HUDEP-2 (cell line): Measurements from ENCODE around the gene CABCOCO1.
"Not testable (repeated sequence)": the region's sequence is repeated elsewhere in the genome, so short reads cannot be mapped to it uniquely, and the experiment has no call there.

Experiments used
- DNase-seq, 76 experiments: peaks; one replicate each; lab custom pipeline; 2025; ENCODE audit not compliant: unreplicated experiment in 76 of 76; lab: John Stamatoyannopoulos, UW

CABCOCO1 gene

DNA sequence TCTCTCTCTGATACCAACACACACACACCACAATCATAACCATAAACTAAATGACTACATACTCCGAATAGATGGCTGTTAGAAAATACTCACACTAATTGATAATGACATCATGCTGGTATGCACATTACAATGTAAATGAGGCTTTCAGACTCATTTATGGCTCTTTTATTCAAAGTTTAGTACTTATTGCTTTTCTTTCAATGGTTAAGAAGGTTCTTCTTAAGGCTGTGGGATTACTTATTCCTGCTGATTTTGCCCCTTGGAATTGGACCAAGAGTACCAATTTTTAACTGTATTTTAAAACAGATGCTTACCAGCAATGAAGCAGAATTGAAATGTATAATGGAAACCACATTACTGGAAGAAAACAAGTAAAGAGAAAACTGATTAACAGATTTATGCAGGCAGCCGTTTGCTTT, 20.6 kb upstream of the CABCOCO1 start:
- no peak for DNase-seq

DNA sequence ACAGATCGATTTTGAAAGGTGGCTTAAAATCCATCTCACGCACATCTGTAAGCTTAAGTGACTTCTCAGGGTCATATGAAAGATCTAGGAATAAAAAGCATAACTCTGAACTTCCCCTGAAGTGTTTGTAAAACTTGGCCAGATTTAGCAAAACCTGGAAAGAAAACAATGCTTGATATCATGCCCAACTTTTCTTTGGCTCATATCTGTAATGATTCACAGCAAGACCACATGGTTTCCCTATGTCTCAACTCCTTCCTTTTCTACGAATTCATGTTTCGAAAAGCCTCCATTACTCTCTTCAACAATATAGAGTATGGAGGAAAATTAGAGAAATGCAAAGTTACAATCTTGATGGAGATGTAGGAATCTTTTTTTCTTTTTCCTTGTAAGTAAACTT, 20.1 kb upstream of the CABCOCO1 start:
- no peak for DNase-seq

DNA sequence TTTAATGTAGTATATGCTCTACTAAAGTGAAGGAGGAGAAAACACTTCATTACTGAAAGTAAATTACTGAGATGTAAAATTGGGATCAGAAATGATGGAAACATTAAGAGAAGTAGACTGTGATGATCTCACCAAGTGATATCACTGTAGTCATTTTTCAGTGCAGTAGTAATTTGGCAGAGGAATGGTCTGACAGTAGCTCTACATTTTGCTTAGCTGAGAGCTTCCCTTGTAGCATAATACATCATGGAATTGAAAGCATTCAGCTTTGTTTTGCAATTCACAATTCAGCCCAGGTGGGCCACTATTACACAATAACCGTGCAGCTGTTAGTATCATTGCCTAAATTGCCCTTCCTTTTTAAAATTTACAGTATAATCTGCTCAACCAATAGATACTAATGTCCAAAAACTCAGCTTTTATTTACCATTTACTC, 19.4 kb upstream of the CABCOCO1 start:
- DNase-seq = no peak

DNA sequence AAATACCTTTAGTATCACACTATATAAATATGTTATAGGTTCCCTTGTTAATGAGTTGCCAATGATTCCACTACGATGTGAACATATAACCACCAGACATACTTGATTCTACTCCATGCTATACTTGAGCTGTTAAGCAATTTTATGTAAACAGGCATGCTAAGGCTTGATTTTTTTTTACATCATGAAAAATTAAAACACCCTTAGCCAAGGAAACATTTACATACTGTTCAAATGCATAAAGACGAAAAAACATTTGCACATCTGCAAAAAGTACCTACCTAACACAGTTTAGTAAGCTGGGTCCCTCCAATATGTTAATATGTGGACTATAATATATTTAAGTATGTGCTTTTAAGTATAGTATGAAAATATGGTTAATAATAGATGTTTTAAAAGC, 9.0 kb upstream of the CABCOCO1 start:
- no peak for DNase-seq

DNA sequence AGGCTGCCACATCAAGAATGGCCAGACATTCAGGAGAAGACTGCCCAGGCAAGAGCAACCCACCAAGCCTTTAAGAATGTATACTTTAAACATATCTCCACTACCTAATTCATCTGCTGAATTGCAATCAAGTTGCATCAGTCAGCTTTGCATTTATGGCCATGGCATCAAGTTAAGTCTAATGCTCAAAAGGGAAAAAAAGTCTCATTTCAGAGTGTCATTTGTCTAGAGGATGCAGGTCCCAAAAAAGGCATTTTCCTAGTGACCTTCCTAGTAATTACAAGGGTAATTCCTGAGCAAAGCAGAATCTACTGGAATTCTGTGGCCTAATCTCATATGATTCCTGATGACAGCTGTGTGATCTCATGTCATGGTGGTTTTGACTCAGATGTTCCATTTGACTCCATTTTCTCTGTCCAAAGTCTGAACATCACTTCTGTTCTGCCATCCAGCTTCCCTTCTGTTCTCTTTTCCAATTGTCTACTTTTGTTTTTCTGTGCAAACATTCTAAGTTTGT, 7.3 kb upstream of the CABCOCO1 start:
- no peak for DNase-seq

DNA sequence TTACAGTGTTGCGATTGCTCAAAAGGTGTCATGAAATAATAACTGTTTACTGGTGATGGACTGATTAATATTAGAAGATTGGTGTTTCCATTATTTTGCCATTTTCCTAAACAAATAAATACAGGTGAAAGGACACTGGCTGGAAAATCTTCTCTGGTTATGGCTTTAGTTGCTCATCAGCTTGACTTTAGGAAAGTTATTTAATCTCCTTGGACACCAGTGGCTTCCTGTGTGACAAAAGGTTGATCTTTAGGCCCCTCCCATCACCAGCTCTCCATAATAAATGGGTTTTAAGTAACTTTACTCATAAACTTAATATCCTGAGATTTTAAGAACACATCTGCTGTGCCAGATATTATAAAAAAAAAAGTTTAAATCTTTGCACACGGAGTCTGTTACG, 737 bp downstream of the CABCOCO1 start:
- no peak for DNase-seq

DNA sequence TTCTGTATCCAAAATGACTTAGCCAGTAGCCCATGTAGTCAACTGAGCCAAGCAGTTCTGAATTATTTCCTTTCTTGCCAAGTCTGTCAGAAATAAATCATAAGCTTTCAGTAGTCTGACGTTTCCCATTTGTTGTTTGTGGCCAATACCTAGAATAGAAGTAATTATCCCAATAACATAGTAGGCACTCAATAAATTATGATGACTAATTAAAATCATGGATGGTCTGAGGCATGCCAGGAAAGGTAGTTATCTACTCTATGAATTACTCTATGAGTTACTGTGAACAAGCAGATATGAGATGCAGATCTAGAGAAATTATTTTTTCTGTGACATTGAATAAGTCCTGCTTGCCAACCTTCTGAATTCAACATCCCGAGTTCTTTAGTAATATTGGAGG, 2.3 kb downstream of the CABCOCO1 start:
- no peak for DNase-seq

DNA sequence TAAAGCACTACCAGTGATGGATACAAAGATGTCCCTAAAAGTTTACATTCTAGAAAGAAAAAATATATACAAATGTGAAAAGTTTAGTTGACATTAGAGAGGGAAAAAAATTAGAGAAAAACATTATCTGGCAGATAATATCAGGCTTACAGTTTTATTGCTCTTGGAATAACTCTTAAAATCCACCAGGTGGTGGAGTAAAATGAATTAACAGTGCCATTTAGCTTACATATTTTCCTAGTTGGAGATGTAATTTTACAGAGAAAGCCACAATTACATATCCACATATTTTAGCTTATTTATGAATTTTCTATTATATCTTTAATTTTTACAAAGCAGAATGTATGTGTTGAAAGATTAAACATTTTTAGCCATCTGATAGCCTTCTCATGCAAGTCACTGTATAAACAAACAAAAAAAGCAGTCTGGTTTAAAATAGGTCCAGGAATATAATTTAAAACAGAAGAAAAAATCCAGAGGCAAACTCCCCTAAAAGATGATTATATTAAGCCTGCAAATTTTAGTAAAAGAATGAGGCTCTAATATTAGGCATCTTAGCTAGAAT, 6.5 kb downstream of the CABCOCO1 start:
- no peak for DNase-seq

DNA sequence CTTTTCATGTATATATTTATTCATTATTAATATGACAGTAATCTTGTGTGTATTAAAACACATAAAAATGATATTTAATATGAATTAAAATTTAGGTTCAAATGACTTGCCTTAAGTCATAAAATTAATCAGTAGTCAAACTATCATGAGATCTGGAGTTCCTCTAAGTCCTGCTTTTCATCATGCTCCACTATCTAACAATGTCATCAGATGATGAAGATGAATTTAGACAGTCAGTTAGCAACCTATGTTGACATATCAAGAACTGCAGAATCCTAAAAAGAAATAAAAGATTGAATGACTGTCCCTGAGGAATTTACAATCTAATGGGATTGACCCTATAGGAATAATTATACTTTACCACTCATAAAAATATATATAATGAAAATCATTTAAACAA, 7.1 kb downstream of the CABCOCO1 start:
- no peak for DNase-seq

DNA sequence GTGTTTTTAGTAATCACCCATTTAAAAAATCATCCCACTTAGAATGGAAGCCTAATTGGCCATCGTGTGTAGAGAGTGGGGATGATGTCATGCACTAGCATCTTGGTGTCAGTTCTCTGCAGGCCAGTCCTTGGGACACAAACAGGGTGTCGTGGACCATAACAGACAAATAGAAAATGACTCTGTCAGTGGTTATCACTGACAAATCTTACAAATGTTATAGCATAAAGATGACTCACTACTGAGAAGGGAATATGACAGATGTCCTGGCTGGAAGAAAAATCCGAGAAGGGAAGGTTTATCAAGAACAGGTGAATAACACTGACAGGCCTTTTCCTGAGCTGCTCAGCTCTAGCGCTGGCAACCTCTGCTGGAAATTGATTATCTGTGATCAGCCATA, 10.6 kb downstream of the CABCOCO1 start:
- no peak for DNase-seq

DNA sequence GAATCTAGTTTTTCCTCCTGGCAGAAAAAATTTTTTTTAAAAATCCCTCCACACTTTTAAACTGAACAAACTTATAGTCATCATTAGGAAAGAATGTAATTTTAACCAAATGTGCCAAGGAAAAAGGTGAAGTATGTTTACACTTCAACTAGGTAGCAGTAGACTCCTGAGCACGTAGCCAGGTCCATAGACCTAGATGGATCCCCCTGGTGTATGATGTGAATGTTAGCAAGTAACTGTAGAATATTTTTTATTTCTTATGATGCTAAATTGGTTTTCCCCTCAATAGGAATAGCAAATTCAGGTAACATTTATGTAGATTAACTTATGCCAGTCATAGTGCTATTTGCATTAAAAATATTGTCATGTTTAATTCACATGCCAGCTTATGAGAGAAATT, 19.6 kb downstream of the CABCOCO1 start:
- no peak for DNase-seq

DNA sequence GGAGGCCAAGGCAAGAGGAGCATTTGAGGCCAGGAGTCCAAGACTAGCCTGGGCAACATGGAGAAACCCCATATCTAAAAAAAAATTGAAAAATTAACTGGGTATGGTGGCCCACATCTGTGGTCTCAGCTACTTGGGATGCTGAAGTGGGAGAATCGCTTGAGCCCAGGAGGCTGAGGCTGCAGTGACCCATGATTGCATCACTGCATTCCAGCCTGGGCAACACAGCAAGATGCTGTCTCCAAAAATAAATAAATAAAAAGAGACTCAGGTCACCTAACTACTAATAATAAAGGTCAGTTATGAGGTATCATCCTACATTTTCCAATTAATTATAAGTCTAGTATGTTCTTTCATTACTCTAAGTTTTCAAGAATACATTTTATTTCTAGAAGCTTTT, 20.6 kb downstream of the CABCOCO1 start:
- DNase-seq = no peak

DNA sequence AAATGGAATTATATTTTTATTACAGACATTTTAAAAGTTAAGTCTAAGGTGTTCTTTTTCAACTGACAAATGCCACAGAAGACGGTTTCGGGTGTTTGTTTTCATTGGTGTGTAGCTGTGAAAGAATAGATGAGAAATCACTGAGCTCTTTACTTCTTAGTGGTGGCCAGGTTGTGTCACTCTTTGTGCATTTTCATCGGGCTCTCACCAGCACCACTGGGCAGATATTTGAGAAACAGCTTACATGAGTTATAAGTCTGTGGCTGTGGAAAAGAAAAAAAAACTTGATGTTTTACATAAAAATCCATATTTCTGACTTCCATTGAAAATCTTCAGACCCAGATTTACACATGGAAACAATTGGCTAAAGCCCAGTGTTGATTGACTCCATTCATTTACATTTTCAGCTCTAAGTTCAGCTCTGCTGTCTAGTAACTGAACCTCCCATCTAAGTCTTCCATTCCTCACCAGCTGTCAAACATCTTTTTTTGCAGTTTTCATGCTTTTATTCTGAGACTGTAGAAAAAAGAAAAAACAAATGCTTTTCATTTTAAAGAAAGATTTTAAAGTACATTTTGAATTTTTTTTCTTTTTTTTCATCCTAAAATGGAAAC, 22.3 kb downstream of the CABCOCO1 start:
- no peak for DNase-seq

DNA sequence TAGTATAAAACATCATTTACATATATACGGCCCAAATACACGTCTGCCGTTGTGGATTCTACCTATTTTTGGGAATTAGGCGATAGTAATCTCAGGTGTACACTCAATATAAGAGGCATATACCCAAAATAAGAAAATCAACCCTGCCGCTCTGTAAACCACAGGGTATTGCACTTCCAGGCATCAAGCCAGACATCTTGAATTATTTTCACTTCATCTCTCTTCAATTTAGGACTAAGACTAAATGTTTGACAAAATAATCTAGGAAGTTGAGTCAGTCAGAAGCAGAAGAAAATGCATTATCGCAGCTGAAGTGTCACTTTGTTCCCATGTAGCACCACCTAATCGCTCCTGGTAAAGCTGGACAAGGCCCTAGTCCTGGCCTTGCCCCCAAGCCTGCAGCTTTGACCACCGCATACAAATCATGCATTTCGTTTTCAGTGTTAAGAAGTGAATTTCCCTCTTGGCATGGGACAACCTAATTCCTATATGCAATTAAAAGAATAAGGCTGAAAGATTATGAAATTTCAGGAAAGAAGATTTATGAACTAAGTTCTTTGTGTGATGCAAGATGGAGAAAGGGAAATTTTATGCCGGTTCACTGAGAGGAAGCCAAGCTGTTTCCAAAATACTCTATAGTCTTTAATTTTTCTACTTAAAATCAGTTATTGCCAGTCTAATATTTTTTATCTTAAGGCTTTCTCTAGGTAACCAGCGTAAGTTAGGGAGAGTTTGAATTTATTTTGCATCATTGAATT, 26.0 kb downstream of the CABCOCO1 start:
- no peak for DNase-seq

DNA sequence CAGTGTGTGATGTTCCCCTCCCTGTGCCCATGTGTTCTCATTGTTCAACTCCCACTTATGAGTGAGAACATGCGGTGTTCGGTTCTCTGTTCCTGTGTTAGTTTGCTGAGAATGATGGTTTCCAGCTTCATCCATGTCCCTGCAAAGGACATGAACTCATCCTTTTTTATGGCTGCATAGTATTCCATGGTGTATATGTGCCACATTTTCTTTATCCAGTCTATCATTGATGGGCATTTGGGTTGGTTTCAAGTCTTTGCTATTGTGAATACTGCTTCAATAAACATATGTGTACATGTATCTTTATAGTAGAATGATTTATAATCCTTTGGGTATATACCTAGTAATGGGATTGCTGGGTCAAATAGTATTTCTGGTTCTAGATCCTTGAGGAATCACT, 28.9 kb downstream of the CABCOCO1 start:
- DNase-seq = not testable (repeated sequence)

DNA sequence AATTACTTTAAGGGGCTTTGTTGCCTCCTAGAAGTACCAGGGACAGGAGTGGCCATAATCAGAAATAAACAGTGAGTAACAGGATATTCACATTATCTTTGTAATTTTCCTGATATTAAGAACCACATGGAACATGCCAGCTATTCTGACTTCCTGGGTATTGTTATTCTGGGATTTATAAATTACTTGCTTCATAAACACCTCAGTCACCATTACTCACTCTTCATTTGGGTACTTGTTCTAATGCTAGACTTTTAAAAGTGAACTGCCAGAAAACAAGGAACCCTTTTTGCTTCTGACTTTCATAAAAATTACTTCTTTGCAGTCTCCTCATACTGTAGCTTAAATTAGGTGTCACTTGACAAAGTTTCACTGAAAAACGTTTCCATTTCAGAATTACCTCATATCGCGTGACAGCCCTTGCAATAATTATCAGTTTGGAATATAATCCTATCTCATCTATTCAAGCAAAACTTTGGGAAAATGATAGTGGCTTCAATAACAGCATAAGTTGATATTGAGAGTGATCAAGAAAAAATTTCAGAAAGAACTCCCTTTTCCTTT, 29.8 kb downstream of the CABCOCO1 start:
- no peak for DNase-seq

DNA sequence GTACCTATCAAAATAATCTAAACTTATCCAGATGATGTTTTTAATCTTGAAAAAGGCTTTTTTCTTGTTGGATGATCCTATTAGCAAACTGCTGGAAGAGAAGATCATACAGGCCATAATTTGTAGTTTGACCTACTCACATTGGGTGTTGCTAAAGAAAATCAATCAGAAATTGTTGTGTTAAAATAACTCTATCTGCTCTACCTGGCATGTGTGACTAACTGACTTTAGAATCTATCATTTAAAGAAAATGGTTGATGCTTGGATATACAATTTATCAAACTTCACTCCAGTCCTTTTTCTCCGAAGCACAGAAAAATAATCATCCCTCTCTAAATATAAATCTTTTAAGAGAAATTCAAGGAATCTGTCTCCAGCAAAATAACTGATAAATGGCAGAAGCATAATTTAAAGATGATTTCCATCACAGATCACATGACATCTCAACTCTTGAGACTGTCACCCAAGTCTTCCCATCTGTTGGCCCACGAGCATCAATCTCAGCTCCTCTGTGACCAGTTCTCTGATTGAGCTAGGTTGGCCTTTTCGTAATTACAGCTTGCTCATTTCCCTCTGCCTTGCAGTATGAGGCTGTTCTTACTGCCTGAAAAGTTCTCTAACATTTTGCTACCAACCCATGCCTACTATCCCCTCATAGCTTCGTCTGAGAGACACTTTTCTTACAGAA, 36.4 kb downstream of the CABCOCO1 start:
- no peak for DNase-seq

DNA sequence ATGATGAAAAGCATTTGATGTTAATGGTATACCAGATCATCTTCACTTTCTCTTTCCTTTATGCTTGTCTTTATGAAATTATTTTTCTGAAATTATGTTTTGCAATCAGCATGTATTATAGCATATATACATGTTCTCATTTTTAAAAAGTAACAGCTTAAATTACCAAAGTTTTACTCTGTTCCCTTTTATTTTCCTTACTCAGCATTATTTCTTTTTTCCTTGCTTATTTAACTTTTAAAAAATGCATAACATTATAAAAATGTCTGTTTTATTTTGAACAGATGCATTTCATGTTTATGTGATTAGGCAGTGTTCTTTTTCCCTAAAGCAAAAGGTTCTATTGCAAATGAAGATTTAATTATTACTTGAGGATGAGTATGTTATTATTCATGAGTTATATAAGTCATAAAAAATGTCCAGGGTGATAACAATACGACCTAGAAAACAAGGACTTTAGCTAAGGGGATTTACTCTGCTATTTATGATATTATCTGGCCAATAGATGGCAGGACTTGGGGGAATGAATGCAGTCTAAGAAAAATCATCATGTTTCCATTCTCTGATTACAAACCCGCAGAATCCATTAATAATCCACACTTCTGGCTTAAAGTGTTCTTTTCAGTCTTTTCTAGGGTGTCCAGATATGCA, 38.5 kb downstream of the CABCOCO1 start:
- no peak for DNase-seq

DNA sequence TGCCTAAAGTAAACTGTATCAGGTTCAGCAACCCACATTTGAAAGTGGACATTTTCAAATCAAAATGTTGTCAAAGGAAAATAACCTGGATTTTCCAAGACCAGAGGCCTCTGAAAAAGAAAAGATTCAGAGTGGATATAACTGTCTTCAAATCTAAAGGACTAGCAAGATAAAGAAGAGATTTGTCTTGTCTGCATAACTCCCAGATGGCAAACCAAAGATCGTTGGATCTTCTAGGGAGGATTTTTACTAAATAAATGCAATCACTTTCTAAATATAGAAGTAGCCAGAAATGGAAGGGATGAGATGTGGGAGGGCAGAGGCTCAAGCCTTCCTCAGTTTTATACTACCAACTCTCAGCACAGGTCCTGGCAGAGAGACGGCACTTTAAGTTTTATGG, 39.0 kb downstream of the CABCOCO1 start:
- no peak for DNase-seq

DNA sequence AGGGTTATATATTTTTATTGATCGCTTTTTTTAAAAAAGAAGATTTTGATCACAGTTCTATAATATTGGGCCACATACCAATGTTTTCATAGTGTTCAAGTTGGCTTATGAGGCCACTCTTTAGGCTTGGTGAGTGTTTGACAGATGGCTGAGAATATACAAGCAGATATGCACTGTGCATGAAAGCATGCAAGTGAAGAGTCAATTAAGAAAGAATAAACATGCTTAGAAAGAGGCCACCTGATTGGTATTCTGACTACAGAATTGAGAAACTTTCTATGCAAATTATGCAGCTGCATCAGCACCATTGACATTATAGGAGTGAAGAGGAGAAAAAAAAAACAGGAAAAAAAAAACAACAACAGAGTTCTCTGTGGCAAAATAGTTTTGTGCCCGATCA, 39.9 kb downstream of the CABCOCO1 start:
- DNase-seq = no peak
